Muscle layer of duodenum (tissue), 2 donors: ENCODE results near the gene ACSL3.

Experiments used
- H3K27ac ChIP-seq: one replicate; pipeline ENCODE4 v1.7.0; 2013; ENCODE audit warnings: mild to moderate bottlenecking, low read length
- H3K27me3 ChIP-seq: one replicate; pipeline ENCODE4 v1.7.0; 2013; ENCODE audit warnings: low read depth, mild to moderate bottlenecking, control low read depth, low read length
- H3K36me3 ChIP-seq, 2 donors: one replicate each; pipeline ENCODE4 v1.7.0; 2013; ENCODE audit warnings: low read length in 2 of 2, control low read depth in 1 of 2, mild to moderate bottlenecking in 1 of 2; ENCODE audit not compliant: insufficient read depth in 2 of 2, control insufficient read depth in 1 of 2
- H3K4me1 ChIP-seq, 2 donors: one replicate each; pipeline ENCODE4 v1.7.0; 2013; ENCODE audit warnings: low read length in 2 of 2, mild to moderate bottlenecking in 2 of 2, control low read depth in 1 of 2, moderate library complexity in 1 of 2; ENCODE audit not compliant: insufficient read depth in 2 of 2, control insufficient read depth in 1 of 2
- H3K4me3 ChIP-seq, 2 donors: one replicate each; pipeline ENCODE4 v1.7.0; 2013; ENCODE audit warnings: low read length in 2 of 2, low read depth in 1 of 2, mild to moderate bottlenecking in 1 of 2
- H3K9me3 ChIP-seq, 2 donors: one replicate each; pipeline ENCODE4 v1.7.0; 2013; ENCODE audit warnings: low read length in 2 of 2, control low read depth in 1 of 2, mild to moderate bottlenecking in 1 of 2; ENCODE audit not compliant: control insufficient read depth in 1 of 2
- donor health status: healthy.

ACSL3 gene

GRCh38 chr2:222887124-222887523 is 26.3 kb downstream of the ACSL3 start:
- peaks cover 6 to 34% of the 10 kb centered on the region in 2 donors for H3K4me1 ChIP-seq
- H3K4me3 ChIP-seq: no peak overlapping the region
- no peaks in the 10 kb centered on the region for H3K36me3 ChIP-seq
- H3K27me3 ChIP-seq: no peaks in the 10 kb centered on the region
- no peaks in the 10 kb centered on the region for H3K9me3 ChIP-seq
- no peak overlapping the region for H3K27ac ChIP-seq

- no peak overlapping the region for H3K27ac ChIP-seq
- no peaks in the 10 kb centered on the region for H3K9me3 ChIP-seq
- H3K4me3 ChIP-seq: no peak overlapping the region
- no peaks in the 10 kb centered on the region for H3K36me3 ChIP-seq
- H3K27me3 ChIP-seq: no peaks in the 10 kb centered on the region
- peaks cover 9 to 39% of the 10 kb centered on the region in 2 donors for H3K4me1 ChIP-seq
Observed at GRCh38 chr2:222888716-222889115, 27.9 kb downstream of the ACSL3 start.

GRCh38 chr2:222891890-222892289 is 31.1 kb downstream of the ACSL3 start:
- Histone ChIP-seq H3K27ac (peak overlapping the region; percentile 13), H3K27me3 (no peaks in the 10 kb centered on the region)

GRCh38 chr2:222892321-222892720 is 31.5 kb downstream of the ACSL3 start:
- H3K9me3 ChIP-seq: no peaks in the 10 kb centered on the region
- no peaks in the 10 kb centered on the region for H3K36me3 ChIP-seq
- no peaks in the 10 kb centered on the region for H3K27me3 ChIP-seq
- no peak overlapping the region for H3K4me3 ChIP-seq
- peaks cover 9 to 25% of the 10 kb centered on the region in 2 donors for H3K4me1 ChIP-seq
- peak overlapping the region; percentile 13 for H3K27ac ChIP-seq

More at GRCh38 chr2:222891890-222892289, 31.1 kb downstream of the ACSL3 start:
- Histone ChIP-seq H3K4me3 (no peak overlapping the region), H3K4me1 (peaks cover 9 to 25% of the 10 kb centered on the region in 2 donors), H3K36me3 (no peaks in the 10 kb centered on the region), H3K9me3 (no peaks in the 10 kb centered on the region)

GRCh38 chr2:222892761-222893160 is 31.9 kb downstream of the ACSL3 start:
- Histone ChIP-seq H3K27ac (no peak overlapping the region), H3K4me1 (peaks cover 9 to 25% of the 10 kb centered on the region in 2 donors), H3K27me3 (no peaks in the 10 kb centered on the region), H3K36me3 (no peaks in the 10 kb centered on the region), H3K9me3 (no peaks in the 10 kb centered on the region), H3K4me3 (no peak overlapping the region)

- Histone ChIP-seq H3K27ac (no peak overlapping the region), H3K27me3 (no peaks in the 10 kb centered on the region), H3K4me1 (peaks cover 9 to 28% of the 10 kb centered on the region in 2 donors), H3K36me3 (no peaks in the 10 kb centered on the region), H3K4me3 (no peak overlapping the region), H3K9me3 (no peaks in the 10 kb centered on the region)
Observed at GRCh38 chr2:222893716-222894115, 32.9 kb downstream of the ACSL3 start.

GRCh38 chr2:222895144-222895543 is 34.3 kb downstream of the ACSL3 start:
- H3K27ac ChIP-seq: no peak overlapping the region
- H3K9me3 ChIP-seq: no peaks in the 10 kb centered on the region
- H3K27me3 ChIP-seq: no peaks in the 10 kb centered on the region
- no peaks in the 10 kb centered on the region for H3K36me3 ChIP-seq
- H3K4me1 ChIP-seq: peaks cover 9 to 37% of the 10 kb centered on the region in 2 donors
- H3K4me3 ChIP-seq: no peak overlapping the region

GRCh38 chr2:222897898-222898297 is 37.1 kb downstream of the ACSL3 start:
- peaks cover 0 to 28% of the 10 kb centered on the region in 2 donors for H3K4me1 ChIP-seq
- no peaks in the 10 kb centered on the region for H3K36me3 ChIP-seq
- H3K9me3 ChIP-seq: no peaks in the 10 kb centered on the region
- no peak overlapping the region for H3K27ac ChIP-seq
- H3K4me3 ChIP-seq: no peak overlapping the region
- H3K27me3 ChIP-seq: no peaks in the 10 kb centered on the region

GRCh38 chr2:222899413-222900181 is 38.8 kb downstream of the ACSL3 start:
- H3K36me3 ChIP-seq: no peaks in the 10 kb centered on the region
- H3K9me3 ChIP-seq: no peaks in the 10 kb centered on the region
- peaks cover 0 to 27% of the 10 kb centered on the region in 2 donors for H3K4me1 ChIP-seq
- H3K27ac ChIP-seq: no peak overlapping the region
- no peaks in the 10 kb centered on the region for H3K27me3 ChIP-seq
- H3K4me3 ChIP-seq: no peak overlapping the region

- peaks cover 0 to 24% of the 10 kb centered on the region in 2 donors for H3K4me1 ChIP-seq
Observed at GRCh38 chr2:222900354-222900753, 39.5 kb downstream of the ACSL3 start.

GRCh38 chr2:222902660-222903059 is 41.8 kb downstream of the ACSL3 start:
- Histone ChIP-seq H3K27ac (no peak overlapping the region), H3K4me3 (no peak overlapping the region), H3K9me3 (no peaks in the 10 kb centered on the region), H3K27me3 (no peaks in the 10 kb centered on the region), H3K36me3 (no peaks in the 10 kb centered on the region), H3K4me1 (peaks cover 4 to 36% of the 10 kb centered on the region in 2 donors)

More at GRCh38 chr2:222900354-222900753, 39.5 kb downstream of the ACSL3 start:
- Histone ChIP-seq H3K9me3 (no peaks in the 10 kb centered on the region), H3K4me3 (no peak overlapping the region), H3K27ac (no peak overlapping the region), H3K36me3 (no peaks in the 10 kb centered on the region), H3K27me3 (no peaks in the 10 kb centered on the region)
